Lung microvascular endothelial cell (primary cell): Measurements from ENCODE around the gene OR11H7. TPM values are rescaled to one million over a fixed set of nuclear protein-coding genes. Genes with fewer than 3 reads are reported as not detected.
"Not testable (repeated sequence)": the region's sequence is repeated elsewhere in the genome, so short reads cannot be mapped to it uniquely, and the experiment has no call there.

Experiments
- DNase-seq, 2 donors: peaks; one replicate each; pipeline versions ENCODE4 v3.0.0 to v3.0.0-alpha.2; 2010; ENCODE audit warnings: low read depth in 2 of 2
- total RNA-seq: library from RNA; depleted of rRNA; stranded (reverse); fragments of >200 nt; gene quantifications from 2 replicates; pipeline ENCODE4 v1.2.1, GENCODE V29; 2014

OR11H7 gene
- total RNA-seq, 1 donor from 2014 or later, result not detected

- DNase-seq, result peak; percentile 25 to 62
These were observed 49.6 kb downstream of the OR11H7 start for GRCh38 chr14:20278414-20278813.

- not testable (repeated sequence) for DNase-seq
These were observed 51.5 kb downstream of the OR11H7 start for GRCh38 chr14:20280265-20280664.

Other genes with a start within 250 kb of the OR11H7 start
- not detected in 2 replicates for gene OR4Q2, start 226.8 kb upstream of the OR11H7 start, total RNA-seq
- gene OR4K14, start 209.7 kb upstream of the OR11H7 start, total RNA-seq, result not detected in 2 replicates
- gene OR4K13, start 192.9 kb upstream of the OR11H7 start, total RNA-seq, result not detected in 2 replicates
- gene OR4L1, start 168.9 kb upstream of the OR11H7 start, total RNA-seq, result not detected in 2 replicates
- not detected in 2 replicates for gene OR4K17, start 118.2 kb upstream of the OR11H7 start, total RNA-seq
- gene OR4N5, start 90.2 kb upstream of the OR11H7 start, total RNA-seq, result not detected in 2 replicates
- gene OR11G2, start 38.1 kb upstream of the OR11H7 start, total RNA-seq, result not detected in 2 replicates
- not detected in 2 replicates for gene OR11H6, start 5.3 kb upstream of the OR11H7 start, total RNA-seq
- not detected in 2 replicates for gene OR11H4, start 10.3 kb downstream of the OR11H7 start, total RNA-seq
- gene TTC5, start 77.0 kb downstream of the OR11H7 start, total RNA-seq, result 12.6 and 21.0 TPM in 2 replicates
- 30.6 and 30.9 TPM in 2 replicates for gene CCNB1IP1, start 104.3 kb downstream of the OR11H7 start, total RNA-seq
- gene PARP2, start 114.7 kb downstream of the OR11H7 start, total RNA-seq, result 3.9 and 4.6 TPM in 2 replicates
- gene TEP1, start 184.5 kb downstream of the OR11H7 start, total RNA-seq, result 21.4 and 30.4 TPM in 2 replicates
- gene KLHL33, start 207.2 kb downstream of the OR11H7 start, total RNA-seq, result under 0.01 TPM in 2 replicates
- gene OSGEP, start 225.8 kb downstream of the OR11H7 start, total RNA-seq, result 47.3 and 48.0 TPM in 2 replicates
- gene APEX1, start 226.2 kb downstream of the OR11H7 start, total RNA-seq, result 61.1 and 73.4 TPM in 2 replicates
- gene PIP4P1, start 232.5 kb downstream of the OR11H7 start, total RNA-seq, result 18.7 and 23.4 TPM in 2 replicates
- 193 and 227 TPM in 2 replicates for gene PNP, start 240.4 kb downstream of the OR11H7 start, total RNA-seq